ENCODE measurements around the gene CFP. TPM values are rescaled to one million over a fixed set of nuclear protein-coding genes. Genes with fewer than 3 reads are reported as not detected.

CFP gene
- total RNA-seq, 2 donors from 2014 or later = 0.09 to 2.9 TPM

DNA sequence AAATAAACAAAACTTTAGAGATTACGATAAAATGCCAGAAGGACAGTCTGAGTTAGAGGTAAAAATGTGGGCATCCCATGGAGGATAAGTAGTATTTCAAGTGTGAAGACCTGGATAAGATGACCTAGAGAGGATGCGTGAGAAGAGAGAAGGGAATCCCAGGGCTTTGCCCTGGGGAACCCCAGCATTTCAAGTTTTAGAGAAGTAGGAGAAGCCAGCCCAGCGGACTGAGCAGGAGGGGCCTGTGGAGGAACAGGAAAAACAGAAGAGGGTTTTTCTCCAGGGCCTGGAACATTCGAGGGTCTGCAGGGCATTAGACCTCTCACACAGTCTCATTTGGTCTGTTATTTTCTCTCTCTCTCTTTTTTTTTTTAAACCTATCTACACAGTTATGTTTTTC, 2.9 kb upstream of the CFP start:
- Histone ChIP-seq H3K27me3 (replicated peaks; ENCODE audit: insufficient read depth) (no peaks in the 10 kb centered on the region), H3K36me3 (no peaks in the 10 kb centered on the region), H3K27ac (no peak overlapping the region), H3K4me1 (replicated peaks) (no peaks in the 10 kb centered on the region), H3K4me3 (no peak overlapping the region), H3K9me3 (no peaks in the 10 kb centered on the region)
- TF ChIP-seq CTCF (IDR thresholded peaks at IDR 0.05) (no peak), POLR2AphosphoS5 (IDR thresholded peaks at IDR 0.05) (no peak), POLR2A (IDR thresholded peaks at IDR 0.05) (no peak)
- 58% methylated on average over 4 of the region's 4 CpGs for WGBS
- no peak for DNase-seq (ENCODE audit: low spot score)
- intact Hi-C loops (cut with DNase I) = no loop called here

- H3K4me1 ChIP-seq (replicated peaks) = no peaks in the 10 kb centered on the region
- whole genome bisulfite sequencing = 70% methylated on average over 5 of the region's 5 CpGs
- H3K27ac ChIP-seq = no peak overlapping the region
- H3K4me3 ChIP-seq = no peak overlapping the region
- no peak for DNase-seq (ENCODE audit: low spot score)
- H3K9me3 ChIP-seq = no peaks in the 10 kb centered on the region
- H3K36me3 ChIP-seq = no peaks in the 10 kb centered on the region
- TF ChIP-seq POLR2AphosphoS5 (IDR thresholded peaks at IDR 0.05) (no peak), CTCF (IDR thresholded peaks at IDR 0.05) (no peak), POLR2A (IDR thresholded peaks at IDR 0.05) (no peak)
- H3K27me3 ChIP-seq (replicated peaks; ENCODE audit: insufficient read depth) = no peaks in the 10 kb centered on the region
- intact Hi-C loops (cut with DNase I) = no loop called here
Measured at GRCh38 chrX:47631676-47632075, 1.9 kb upstream of the CFP start.

GRCh38 chrX:47628982-47629381, 748 bp downstream of the CFP start:
- DNase-seq (ENCODE audit: low spot score) = no peak
- WGBS = 100% methylated on average over 1 of the region's 1 CpG
- Histone ChIP-seq H3K27me3 (replicated peaks; ENCODE audit: insufficient read depth) (no peaks in the 10 kb centered on the region), H3K4me3 (no peak overlapping the region), H3K9me3 (no peaks in the 10 kb centered on the region), H3K4me1 (replicated peaks) (no peaks in the 10 kb centered on the region), H3K27ac (no peak overlapping the region), H3K36me3 (no peaks in the 10 kb centered on the region)
- intact Hi-C loops (cut with DNase I) = no loop called here
- TF ChIP-seq CTCF (IDR thresholded peaks at IDR 0.05) = no peak
- TF ChIP-seq POLR2A (IDR thresholded peaks at IDR 0.05) = no peak
- TF ChIP-seq POLR2AphosphoS5 (IDR thresholded peaks at IDR 0.05) = no peak

GRCh38 chrX:47625365-47625764, 4.4 kb downstream of the CFP start:
- Histone ChIP-seq H3K27ac (no peak overlapping the region), H3K4me3 (no peak overlapping the region), H3K9me3 (no peaks in the 10 kb centered on the region), H3K27me3 (replicated peaks; ENCODE audit: insufficient read depth) (no peaks in the 10 kb centered on the region), H3K36me3 (no peaks in the 10 kb centered on the region), H3K4me1 (replicated peaks) (no peaks in the 10 kb centered on the region)
- DNase-seq (ENCODE audit: low spot score) = no peak
- TF ChIP-seq POLR2A (IDR thresholded peaks at IDR 0.05) (no peak), CTCF (IDR thresholded peaks at IDR 0.05) (no peak), POLR2AphosphoS5 (IDR thresholded peaks at IDR 0.05) (no peak)
- 88% methylated on average over 2 of the region's 2 CpGs for WGBS
- intact Hi-C loops (cut with DNase I) = no loop called here

DNA sequence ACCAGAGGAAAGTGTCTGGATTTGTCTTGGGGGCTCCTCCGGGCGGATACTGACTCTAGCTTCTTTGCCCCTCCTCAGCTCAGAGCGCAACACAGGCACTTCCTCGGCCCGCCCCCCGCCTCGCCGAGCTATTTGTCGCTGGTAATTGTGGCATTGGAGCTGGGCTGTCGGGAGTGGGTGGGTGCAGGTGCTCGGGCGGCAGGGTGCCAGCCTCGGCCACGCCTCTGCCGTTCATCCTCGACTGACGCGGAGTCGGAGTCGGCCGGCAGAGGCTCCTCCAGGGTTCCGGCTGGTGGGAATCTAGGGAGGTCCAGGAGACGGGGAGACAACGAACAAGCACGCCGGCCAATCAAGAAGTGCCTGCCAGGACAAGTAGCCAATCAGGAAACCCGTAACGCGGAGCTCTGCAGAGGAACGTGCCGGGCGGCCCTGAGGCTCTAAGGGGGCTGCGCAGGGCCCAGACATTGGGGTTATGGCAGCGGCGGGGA, 6.1 kb downstream of the CFP start:
- no peak for DNase-seq (ENCODE audit: low spot score)
- WGBS = 0% methylated on average over 1 of the region's 35 CpGs
- no peaks in the 10 kb centered on the region for H3K27me3 ChIP-seq (replicated peaks; ENCODE audit: insufficient read depth)
- TF ChIP-seq CTCF (IDR thresholded peaks at IDR 0.05) = no peak
- no peak overlapping the region for H3K4me3 ChIP-seq
- no peaks in the 10 kb centered on the region for H3K36me3 ChIP-seq
- H3K4me1 ChIP-seq (replicated peaks) = no peaks in the 10 kb centered on the region
- intact Hi-C loops (cut with DNase I) = no loop called here
- H3K27ac ChIP-seq = no peak overlapping the region
- no peaks in the 10 kb centered on the region for H3K9me3 ChIP-seq

Data from prostate gland (tissue), 2 donors.